NAMALWA (cell line): ENCODE results near the gene CRYGN.

ENCODE experiments used
- DNase-seq: peaks from one replicate; pipeline ENCODE4 v3.0.0-alpha.2; 2015; ENCODE audit warnings: low spot score

The CRYGN gene

GRCh38 chr7:151406886-151407583 is 32.9 kb downstream of the CRYGN start:
- no peak for DNase-seq

GRCh38 chr7:151406051-151406875 is 33.7 kb downstream of the CRYGN start:
- no peak for DNase-seq

- DNase-seq: no peak
These were observed 34.4 kb downstream of the CRYGN start for GRCh38 chr7:151405588-151405987.

- DNase-seq: no peak
These were observed 34.9 kb downstream of the CRYGN start for GRCh38 chr7:151405056-151405455.

DNA sequence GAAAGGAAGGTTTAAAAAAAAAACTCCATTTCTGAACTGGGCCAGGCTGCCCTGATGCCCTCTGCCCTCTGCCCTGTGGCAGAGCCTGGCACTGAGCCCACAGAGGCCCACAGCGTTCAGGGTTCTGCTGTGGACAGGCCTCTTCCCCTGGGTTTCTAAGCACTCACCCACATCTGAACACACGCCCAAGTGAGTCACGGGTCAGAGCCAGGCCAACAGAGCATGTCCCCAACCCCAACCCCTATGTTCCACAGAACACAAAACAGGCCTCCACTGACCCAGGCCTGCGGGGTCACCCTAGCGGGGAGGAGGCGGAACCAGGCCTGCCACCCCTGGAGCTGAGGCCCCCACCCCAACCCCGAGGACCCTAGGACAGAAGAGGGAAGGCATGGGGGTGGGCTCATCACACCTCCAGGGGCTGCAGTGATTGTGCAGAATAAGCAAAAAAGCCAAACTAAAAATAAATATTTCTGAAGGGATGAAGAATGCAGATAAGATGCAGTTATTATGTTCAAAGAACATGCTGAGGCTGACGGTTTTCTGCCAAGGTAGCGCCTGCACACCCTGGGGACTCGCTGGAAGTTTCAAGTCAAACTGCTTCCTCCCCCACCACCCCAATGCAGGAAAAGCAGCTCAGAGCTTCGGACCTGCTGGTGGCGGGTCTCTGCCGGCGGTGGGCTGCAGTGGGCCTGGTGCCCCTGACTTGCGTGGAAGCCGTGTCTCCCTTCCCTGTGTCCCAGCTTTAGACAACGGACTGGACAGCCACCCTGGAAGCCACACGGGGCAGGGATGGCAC is 35.5 kb downstream of the CRYGN start:
- DNase-seq: no peak

GRCh38 chr7:151403764-151404163 is 36.2 kb downstream of the CRYGN start:
- DNase-seq: no peak

DNA sequence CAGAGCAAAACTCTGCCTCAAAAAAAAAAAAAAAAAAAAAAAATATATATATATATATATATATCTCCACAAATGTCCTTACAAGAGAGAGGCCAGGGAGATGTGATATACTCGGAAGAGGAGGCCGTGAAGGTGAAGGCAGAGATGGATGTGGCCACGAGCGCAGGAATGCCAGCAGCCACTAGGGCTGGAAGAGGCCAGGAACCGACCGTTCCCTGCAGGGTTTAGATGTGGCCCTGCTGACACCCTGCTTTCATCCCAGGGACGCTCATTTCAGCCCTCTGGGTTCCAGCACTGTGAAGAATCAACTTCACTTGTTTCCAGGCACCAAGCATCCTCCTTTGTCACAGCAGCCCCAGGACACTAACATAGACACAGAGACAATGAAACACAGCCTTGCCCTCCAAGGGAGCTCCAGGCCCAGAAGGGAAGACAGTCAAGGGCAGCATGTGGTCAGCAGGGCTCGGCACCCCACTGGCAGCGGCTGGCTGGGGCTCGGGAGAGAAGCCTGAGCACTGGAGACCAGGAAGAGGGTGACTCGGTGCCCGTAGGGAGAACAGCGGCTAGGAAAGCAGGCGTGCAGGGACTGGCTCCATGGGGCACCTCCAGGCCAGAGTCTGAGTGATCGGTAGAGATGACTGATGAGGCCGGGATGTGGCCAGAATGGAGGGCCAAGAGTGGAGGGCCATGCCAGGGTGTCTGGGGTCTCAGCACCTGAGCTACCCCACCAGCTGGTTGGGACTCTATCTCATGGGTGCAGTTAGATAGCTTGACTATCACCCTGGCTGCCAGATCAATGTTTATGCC is 37.7 kb downstream of the CRYGN start:
- no peak for DNase-seq

GRCh38 chr7:151400626-151401315 is 39.2 kb downstream of the CRYGN start:
- peak; percentile 99 for DNase-seq

DNA sequence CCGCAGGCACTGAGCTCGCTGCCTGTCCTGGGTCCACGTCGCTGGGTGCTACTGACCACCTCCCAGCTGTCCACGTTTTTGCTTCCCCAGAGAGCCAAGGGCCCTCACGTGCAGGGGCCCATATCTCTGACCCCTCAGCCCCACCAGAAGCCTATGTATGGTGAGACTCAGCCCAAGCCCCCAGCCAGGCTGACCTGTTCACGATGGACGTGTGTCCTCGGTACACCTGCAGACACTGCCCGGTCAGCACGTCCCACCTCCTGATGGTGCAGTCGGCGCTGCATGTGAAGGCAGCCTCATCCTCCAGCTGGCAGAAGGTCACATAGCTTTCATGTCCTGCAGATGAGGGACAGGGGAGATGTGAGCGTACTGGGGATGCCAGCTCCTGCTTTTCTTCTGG is 40.0 kb downstream of the CRYGN start:
- DNase-seq: no peak

DNA sequence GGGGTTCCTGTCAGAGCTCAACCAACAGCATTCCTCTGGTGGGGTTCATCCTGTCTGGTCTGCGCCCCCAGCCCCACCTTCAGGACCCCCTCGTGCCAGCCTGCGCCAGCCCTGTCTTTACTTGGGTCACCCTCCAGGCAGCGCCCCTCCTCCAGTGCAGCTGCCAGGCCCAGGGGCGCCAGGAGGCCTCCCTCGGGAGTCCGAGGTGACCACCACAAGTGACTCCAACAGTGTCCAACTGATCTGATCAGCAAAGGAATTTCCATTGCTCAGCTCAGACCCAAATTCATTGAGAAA is 40.7 kb downstream of the CRYGN start:
- no peak for DNase-seq

DNA sequence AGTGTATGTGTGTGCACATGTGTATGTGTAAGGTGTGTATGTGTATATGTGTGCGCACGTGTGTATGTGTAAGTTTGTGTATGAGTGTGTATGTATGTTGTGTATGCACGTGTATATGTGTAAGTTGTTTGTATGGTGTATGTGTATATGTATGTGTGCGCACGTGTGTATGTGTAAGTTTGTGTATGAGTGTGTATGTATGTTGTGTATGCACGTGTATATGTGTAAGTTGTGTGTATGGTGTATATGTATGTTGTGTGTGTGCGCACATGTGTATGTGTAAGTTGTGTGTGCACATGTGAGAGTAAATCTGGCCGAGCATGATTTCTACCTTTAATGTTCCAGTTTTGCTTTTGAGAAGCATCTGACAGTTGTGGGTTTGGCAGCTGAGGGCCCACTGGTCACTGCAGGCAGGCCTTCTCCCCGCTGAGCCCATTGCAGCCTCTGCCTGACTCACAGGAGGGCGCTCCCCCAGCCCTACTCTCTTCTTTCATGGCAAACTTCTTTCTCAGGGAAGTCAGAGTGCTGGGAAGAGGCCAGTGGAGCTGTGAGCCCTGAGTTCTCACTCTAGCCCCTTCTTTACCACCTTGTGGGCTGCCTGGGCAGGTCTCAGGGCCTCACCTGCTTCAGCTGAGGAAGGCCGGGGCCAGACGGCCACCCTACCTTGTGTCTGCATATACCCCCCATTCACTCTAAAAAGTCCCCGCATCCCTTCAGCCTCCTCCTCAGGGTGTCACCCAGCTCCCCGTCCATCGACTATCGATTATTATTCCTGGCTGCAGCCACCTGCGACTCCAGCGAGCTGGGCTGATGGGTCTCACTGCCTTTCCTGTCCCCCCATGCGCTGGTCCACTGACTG is 41.3 kb downstream of the CRYGN start:
- no peak for DNase-seq

- no peak for DNase-seq
These were observed 42.9 kb downstream of the CRYGN start for GRCh38 chr7:151397026-151397425.

GRCh38 chr7:151396328-151396970 is 43.5 kb downstream of the CRYGN start:
- no peak for DNase-seq

DNA sequence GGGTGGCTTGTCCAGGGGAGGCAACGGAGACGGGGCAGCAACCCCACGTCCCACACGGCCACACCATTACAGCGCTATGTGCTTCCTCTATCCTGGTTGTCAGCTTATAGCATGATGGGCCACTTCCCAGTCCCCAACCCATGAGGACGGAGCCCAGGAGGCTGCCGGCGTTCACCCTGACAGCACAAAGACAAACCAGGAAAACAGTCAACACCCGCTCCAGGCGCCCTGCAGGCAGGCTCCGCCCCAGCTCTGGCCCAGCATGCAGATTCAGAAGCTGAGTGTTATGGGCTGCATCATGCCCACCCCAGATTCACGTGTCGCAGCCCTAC is 44.9 kb downstream of the CRYGN start:
- DNase-seq: no peak

DNA sequence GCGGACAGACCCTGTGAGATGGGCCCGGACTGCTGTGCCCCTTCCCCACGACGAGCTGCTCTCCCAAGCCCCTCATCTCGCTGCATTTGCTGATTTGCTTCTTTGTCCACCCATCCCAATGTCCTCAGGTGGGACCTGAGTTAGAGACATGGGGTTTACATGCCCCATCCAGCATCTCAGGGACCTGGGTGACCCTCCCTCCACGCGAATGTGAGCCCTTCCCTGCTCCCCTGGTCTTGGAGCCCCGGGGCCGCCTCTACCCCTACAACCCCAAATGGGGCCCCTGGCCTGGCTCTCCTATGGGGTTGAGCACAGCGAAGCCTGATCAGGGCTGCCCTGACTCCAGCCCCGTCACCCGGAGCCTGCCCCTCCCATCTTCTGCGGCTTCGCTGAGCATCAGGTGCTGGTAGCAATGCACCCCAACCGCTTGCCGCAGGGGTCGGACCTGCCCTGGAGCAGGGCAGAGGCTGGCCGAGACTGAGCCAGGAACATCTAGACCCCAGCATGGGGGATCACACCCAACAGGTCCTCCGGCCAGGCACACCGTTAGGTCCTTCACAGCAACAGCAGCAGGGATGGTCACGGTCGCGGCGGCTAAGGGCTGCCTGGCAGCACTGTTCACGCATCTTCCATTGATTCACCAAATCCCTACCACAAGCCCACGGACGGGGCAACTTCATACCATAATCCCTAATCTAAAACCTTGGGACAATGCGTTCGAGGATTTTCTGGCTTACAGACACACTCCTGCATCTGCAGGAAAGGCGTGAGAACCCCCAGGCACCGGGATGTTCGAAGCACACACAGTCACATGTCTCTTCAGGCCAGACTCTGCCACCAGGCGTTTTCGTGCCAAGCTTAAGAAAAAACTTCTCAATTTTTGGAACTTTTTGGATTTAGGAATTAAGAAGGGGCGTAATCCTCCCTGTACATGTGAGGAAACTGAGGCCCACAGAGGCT is 45.6 kb downstream of the CRYGN start:
- DNase-seq: no peak

GRCh38 chr7:151393031-151393977 is 46.6 kb downstream of the CRYGN start:
- DNase-seq: peak; percentile 55

DNA sequence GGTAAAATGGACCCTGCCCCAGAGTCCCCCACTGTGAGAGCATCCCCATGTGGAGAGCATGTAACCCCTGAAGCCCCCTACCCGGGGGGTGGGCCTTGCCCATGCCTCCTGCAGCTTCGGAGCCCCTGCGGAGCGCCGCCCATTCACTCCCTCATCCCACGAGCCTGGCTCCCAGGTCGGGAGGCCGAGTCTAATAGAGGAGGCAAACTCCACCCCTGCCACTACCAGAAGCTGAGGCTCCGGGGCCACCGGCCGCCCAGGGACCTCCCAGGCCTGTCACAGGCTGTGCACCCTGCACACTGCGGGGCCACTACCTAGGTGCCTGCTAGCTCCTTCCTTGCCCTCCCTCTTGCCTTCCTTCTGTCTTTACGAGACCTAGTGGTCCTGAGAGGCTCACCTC is 47.5 kb downstream of the CRYGN start:
- no peak for DNase-seq

- no peak for DNase-seq
These were observed 47.9 kb downstream of the CRYGN start for GRCh38 chr7:151392002-151392401.
